Activated naive CD8-positive, alpha-beta T cell treated with anti-CD3 and anti-CD28 coated beads for 36 hours (primary cell): ENCODE measurements around the gene PHF21A. TPM values are rescaled to one million over a fixed set of nuclear protein-coding genes. Genes with fewer than 3 reads are reported as not detected.
"Not testable (repeated sequence)": the region's sequence is repeated elsewhere in the genome, so short reads cannot be mapped to it uniquely, and the experiment has no call there.

Source experiments
- DNase-seq: peaks from one replicate; pipeline ENCODE4 v3.0.0; 2021
- H3K27ac Mint-ChIP-seq: one replicate; pipeline ENCODE4 v1.8.0; 2022; ENCODE audit warnings: mild to moderate bottlenecking, moderate library complexity, mixed read lengths
- H3K27me3 Mint-ChIP-seq: one replicate; pipeline ENCODE4 v1.8.0; 2022; ENCODE audit warnings: mild to moderate bottlenecking, mixed read lengths
- H3K36me3 Mint-ChIP-seq: one replicate; pipeline ENCODE4 v1.8.0; 2021; ENCODE audit warnings: mild to moderate bottlenecking, mixed read lengths
- H3K4me1 Mint-ChIP-seq: one replicate; pipeline ENCODE4 v1.8.0; 2021; ENCODE audit warnings: mixed read lengths
- H3K4me3 Mint-ChIP-seq: one replicate; pipeline ENCODE4 v1.8.0; 2022; ENCODE audit warnings: mild to moderate bottlenecking, moderate library complexity, mixed read lengths
- H3K9me3 Mint-ChIP-seq: one replicate; pipeline ENCODE4 v1.8.0; 2022; ENCODE audit warnings: mixed read lengths
- total RNA-seq, 2 experiments: library from RNA; stranded (reverse); gene quantifications; one replicate each; pipeline ENCODE4 v1.2.3, GENCODE V29; 2021

The PHF21A gene
- total RNA-seq, 2 experiments from 2014 or later = 24.8 to 29.7 TPM

DNA sequence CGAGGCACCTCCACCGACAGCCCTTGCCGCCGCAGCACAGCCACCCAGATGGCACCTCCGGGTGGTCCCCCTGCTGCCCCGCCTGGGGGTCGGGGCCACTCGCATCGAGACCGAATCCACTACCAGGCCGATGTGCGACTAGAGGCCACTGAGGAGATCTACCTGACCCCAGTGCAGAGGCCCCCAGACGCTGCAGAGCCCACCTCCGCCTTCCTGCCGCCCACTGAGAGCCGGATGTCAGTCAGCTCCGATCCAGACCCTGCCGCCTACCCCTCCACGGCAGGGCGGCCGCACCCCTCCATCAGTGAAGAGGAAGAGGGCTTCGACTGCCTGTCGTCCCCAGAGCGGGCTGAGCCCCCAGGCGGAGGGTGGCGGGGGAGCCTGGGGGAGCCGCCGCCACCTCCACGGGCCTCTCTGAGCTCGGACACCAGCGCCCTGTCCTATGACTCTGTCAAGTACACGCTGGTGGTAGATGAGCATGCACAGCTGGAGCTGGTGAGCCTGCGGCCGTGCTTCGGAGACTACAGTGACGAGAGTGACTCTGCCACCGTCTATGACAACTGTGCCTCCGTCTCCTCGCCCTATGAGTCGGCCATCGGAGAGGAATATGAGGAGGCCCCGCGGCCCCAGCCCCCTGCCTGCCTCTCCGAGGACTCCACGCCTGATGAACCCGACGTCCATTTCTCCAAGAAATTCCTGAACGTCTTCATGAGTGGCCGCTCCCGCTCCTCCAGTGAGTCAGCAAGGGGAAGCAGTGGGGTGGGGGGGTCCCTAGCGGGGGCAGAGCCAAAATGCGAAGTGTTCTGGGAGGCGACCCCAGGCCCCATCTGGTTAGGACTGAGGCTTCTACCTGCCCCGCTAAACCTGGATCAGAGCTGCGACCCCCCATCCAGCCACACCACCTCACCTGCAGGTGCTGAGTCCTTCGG lies 218.5 kb downstream of the PHF21A start:
- no peaks in the 10 kb centered on the region for H3K9me3 Mint-ChIP-seq
- no peak overlapping the region for H3K27ac Mint-ChIP-seq
- no peak for DNase-seq
- H3K4me3 Mint-ChIP-seq = no peak overlapping the region
- peaks cover 7% of the 10 kb centered on the region for H3K4me1 Mint-ChIP-seq
- H3K36me3 Mint-ChIP-seq = no peaks in the 10 kb centered on the region
- H3K27me3 Mint-ChIP-seq = peaks cover 22% of the 10 kb centered on the region

DNA sequence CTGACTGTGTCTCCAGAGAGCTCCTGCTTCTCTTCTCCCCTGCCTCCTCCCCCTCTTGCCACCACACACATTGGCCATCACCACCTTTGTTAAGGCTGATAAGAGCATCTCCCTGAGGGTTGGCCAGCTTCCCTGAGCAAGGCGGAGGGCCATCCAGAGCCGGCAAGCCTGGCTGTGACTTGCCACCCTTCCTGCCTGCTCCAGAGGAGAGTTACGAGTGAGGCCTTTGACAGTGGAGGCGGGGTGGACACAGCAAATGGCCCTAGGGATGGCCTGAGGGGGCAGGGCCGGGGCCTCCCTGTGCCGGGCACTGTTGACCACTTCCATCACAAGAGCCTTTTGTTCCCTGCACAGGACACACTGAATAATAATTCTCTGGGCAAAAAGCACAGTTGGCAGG lies 219.6 kb downstream of the PHF21A start:
- Mint-ChIP-seq H3K4me3 (no peak overlapping the region), H3K9me3 (no peaks in the 10 kb centered on the region), H3K4me1 (peaks cover 7% of the 10 kb centered on the region), H3K27me3 (peaks cover 26% of the 10 kb centered on the region), H3K36me3 (no peaks in the 10 kb centered on the region), H3K27ac (no peak overlapping the region)
- no peak for DNase-seq

DNA sequence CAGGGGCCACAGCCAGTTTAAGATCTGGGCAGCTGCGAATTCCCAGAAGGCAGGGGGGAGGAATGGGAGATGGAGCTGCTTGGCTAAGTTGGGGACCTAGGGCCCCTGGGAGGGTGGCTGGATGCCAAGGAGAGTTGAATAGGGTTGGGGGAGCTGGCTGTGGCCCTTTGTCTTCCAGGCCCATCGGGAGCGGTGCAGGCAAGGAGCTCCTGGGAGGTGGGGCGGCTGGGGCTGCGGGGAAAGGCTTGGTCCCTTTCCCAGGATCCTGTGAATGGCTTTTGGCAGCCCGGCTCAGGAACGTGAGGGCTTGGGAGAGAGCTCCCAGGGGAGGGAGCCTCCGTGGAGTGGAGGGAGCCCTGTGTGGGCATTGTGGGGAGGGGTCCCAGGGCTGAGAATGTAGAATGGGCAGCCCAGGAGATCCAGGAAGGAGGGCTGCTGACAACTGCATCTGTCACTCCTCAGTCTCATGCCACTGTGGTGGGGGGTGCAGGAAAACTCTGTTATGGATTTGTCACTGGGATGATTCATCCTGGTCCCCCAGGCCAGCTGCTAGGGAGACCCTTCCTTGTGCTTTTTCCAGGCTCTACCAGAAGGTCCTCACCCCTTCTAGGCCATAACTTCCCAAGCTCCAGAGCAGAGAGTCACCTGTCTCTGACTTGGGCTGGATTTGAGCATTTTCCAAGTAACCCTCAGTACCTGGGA lies 220.2 kb downstream of the PHF21A start:
- H3K9me3 Mint-ChIP-seq = no peaks in the 10 kb centered on the region
- H3K27ac Mint-ChIP-seq = no peak overlapping the region
- peak overlapping the region; percentile 55 for H3K4me3 Mint-ChIP-seq
- no peak for DNase-seq
- peaks cover 4% of the 10 kb centered on the region for H3K4me1 Mint-ChIP-seq
- H3K27me3 Mint-ChIP-seq = peaks cover 26% of the 10 kb centered on the region
- H3K36me3 Mint-ChIP-seq = no peaks in the 10 kb centered on the region

DNA sequence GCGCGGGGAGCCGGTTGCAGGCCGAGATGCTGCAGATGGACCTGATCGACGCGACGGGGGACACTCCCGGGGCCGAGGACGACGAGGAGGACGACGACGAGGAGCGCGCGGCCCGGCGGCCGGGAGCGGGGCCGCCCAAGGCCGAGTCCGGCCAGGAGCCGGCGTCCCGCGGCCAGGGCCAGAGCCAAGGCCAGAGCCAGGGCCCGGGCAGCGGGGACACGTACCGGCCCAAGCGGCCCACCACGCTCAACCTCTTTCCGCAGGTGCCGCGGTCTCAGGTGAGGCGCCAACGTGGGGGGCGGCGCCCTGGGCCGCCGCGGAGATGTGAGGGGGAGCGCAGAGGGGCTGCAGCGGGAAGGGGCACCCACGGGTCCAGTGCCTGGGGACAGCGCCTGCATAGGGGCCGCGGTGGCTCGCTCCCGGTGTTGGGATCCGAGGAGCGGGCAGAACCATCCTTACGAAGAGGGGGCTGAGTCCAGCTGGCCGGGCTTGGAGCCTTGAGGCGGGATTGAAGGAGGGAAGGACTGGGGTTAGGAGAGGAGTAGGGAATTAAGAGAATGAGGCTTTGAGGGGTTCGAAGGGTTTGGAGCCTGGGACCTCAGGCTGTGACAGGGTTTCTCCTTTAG lies 221.0 kb downstream of the PHF21A start:
- H3K27me3 Mint-ChIP-seq = peaks cover 31% of the 10 kb centered on the region
- not testable (repeated sequence) for H3K9me3 Mint-ChIP-seq, DNase-seq, H3K4me1 Mint-ChIP-seq, H3K36me3 Mint-ChIP-seq, H3K27ac Mint-ChIP-seq
- H3K4me3 Mint-ChIP-seq = peak overlapping the region; percentile 55

DNA sequence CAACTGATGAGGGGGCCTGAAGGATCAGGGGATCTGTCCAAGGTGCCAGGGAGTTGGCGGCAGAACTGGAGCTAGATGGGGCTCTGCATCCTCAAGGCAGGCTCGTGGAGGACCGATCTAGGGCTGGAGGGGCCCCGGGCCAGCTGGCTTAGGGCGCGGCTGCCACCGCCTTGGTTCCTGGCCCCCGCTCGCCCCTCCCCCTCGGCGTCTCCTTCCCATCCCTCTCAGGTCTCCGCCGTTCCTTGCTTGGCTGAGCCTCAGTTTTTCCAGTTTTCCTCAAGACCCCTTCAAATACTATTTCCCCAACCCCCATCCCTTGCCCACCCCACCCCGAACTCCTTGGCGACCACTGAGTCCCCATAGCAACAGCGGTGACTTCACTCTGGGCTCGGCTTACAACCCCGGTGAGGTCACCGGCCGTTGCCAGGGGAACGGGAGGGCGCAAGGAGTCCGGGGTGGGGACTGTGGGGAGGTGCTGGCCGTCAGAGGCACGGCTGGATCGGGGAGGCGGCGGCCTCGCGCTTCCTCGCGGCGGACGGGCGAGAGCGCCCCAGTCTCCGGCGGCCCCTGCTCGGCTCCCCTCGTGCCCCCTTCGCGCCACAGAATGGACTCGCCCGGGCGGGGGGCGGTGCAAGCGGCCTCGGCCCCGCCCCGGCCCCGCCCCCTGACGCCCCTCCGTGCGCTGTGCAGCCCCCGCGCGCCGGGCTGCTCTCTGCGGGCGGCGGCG lies 221.6 kb downstream of the PHF21A start:
- Mint-ChIP-seq H3K4me3 (peak overlapping the region; percentile 64), H3K9me3 (no peaks in the 10 kb centered on the region), H3K27me3 (peaks cover 38% of the 10 kb centered on the region), H3K27ac (no peak overlapping the region), H3K36me3 (no peaks in the 10 kb centered on the region), H3K4me1 (peaks cover 4% of the 10 kb centered on the region)
- peak; percentile 84 for DNase-seq

DNA sequence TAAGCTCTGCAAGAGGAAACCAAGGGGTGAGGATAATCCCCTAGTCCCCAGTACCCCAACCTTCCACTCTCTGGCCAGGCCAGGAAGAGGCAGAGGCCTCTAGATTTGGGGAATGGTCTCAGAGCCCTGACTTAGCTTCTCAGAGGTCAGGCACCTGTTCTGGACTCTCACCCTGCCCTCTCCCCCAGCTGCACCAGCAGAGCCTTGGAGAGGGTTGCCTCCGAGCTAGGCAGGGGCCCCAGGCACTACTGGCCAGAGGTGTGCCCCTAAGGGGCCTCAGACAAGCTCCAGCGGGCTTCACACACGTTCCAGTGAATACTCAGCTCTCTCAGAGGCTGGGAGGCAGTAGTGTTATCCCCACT lies 222.2 kb downstream of the PHF21A start:
- DNase-seq = no peak
- Mint-ChIP-seq H3K27ac (no peak overlapping the region), H3K4me1 (peaks cover 4% of the 10 kb centered on the region), H3K4me3 (no peak overlapping the region), H3K27me3 (peaks cover 43% of the 10 kb centered on the region), H3K36me3 (no peaks in the 10 kb centered on the region), H3K9me3 (no peaks in the 10 kb centered on the region)

DNA sequence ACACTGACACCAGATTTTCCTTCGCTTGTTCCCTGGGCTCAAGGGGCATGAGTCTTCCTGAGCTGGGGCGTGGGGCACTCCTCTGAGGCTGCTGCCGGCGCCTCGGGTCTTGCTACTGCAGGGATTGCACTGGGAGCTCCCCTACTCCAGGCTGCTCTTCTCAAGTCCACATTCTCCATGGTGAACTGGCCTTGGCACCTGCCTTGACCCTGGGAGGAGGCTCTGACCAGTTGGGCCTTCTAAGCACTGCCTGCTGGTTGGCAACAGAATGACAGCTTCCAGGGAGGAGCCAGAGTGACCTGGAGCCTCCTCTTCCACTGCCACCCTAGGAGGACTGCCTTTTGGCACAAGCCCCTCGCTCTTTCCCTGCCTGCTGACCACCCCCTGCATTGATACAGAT lies 223.7 kb downstream of the PHF21A start:
- no peak for DNase-seq
- H3K4me3 Mint-ChIP-seq = no peak overlapping the region
- no peaks in the 10 kb centered on the region for H3K9me3 Mint-ChIP-seq
- peaks cover 4% of the 10 kb centered on the region for H3K4me1 Mint-ChIP-seq
- no peaks in the 10 kb centered on the region for H3K36me3 Mint-ChIP-seq
- peaks cover 52% of the 10 kb centered on the region for H3K27me3 Mint-ChIP-seq
- no peak overlapping the region for H3K27ac Mint-ChIP-seq

DNA sequence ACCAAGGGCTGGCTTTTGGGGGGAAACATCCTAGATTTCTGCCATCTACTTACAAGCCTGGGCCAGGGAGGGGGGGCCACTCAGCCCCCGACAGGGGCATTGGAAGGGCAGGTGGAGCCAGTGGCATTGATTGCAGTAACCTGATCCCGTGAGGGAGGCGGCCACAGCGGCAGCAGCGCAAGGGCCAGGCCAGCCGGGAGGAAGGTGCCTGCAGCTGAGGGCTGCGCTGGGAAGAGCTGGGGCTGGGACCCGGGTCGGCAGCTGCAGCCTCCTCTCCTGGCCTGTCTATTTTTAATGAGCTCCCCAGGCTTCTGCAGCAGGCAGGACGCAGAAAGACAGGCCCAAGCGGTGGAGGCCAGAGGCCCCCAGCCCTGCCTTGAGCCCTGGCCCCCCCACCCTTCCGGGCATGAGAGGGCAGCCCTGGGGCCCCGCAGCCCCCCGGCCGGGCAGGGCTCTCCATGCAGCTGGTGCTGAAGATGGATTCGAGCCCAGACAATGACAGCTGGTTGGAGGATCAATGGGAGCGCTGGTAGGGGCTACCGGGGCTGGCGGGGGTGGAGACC lies 224.8 kb downstream of the PHF21A start:
- Mint-ChIP-seq H3K4me1 (peaks cover 4% of the 10 kb centered on the region), H3K36me3 (no peaks in the 10 kb centered on the region), H3K4me3 (no peak overlapping the region), H3K9me3 (no peaks in the 10 kb centered on the region), H3K27ac (no peak overlapping the region), H3K27me3 (peaks cover 52% of the 10 kb centered on the region)
- no peak for DNase-seq

DNA sequence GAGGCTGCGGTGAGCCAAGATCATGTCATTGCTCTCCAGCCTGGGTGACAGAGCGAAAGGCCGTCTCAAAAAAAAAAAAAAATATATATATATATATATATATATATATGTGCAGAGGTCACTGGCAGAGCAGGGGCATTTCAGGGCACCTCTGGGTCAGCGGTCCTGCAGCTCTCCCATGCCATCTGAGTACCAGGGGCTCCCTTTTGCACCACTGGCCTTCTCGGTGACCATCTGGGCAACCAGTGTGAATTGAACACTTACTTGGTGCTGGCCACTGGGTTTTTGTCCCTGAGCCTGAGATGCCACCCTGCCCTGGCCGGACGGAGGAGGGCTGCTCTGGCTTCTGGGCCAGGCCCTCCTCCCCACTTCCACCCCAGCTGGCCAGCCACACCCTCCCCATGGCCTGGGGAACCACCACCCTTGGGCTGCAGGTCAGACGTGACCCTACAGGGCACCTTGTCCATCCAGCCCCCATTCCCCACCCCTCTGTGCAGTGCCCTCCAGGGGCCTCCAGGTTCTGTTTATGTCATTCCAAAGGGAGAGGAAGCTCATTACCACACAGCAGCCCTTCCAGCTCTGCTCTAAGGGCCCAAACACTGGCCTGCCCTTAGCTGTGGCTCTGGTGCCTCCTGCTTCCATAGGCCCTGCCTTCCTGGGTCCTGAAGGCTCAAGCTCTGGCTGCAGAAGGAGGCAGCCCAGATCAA lies 225.5 kb downstream of the PHF21A start:
- Mint-ChIP-seq H3K27ac (no peak overlapping the region), H3K36me3 (no peaks in the 10 kb centered on the region), H3K27me3 (peaks cover 45% of the 10 kb centered on the region), H3K9me3 (no peaks in the 10 kb centered on the region), H3K4me3 (no peak overlapping the region), H3K4me1 (peaks cover 2% of the 10 kb centered on the region)
- no peak for DNase-seq

DNA sequence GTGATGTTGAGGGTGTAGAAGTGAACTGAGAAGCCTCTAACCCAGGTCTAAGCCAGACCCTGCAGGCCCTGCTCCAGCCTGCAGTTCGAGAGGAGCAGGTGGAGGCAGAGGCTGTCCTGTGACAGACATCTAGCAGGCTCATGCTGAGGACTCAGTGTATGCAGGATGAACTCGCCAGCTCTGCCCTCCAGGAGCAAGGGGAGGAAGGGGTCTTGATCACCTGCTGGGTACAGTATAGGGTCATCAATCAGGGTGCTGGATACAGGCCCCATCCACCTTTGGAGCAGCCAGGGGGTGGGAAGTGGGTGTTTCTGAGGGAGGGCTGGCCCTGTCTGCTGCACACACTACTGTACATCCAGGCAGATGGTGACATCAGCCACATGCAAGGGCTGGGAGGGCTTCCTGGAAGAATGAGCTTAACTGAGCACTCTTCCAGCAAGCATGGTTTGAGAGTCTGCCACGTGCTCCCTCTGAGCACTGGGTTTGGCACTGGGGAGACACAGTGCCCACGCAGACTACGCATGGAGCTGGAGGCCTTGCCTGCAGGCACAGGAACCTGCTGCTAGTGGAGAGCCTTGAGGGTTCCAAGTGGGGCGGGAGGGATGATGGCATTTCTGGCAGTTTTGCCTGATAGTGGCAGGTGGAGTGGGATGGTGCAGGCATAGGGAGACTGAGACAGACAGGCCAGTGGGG lies 226.6 kb downstream of the PHF21A start:
- Mint-ChIP-seq H3K9me3 (no peaks in the 10 kb centered on the region), H3K27me3 (peaks cover 44% of the 10 kb centered on the region), H3K27ac (no peak overlapping the region), H3K4me3 (no peak overlapping the region), H3K4me1 (no peaks in the 10 kb centered on the region), H3K36me3 (no peaks in the 10 kb centered on the region)
- DNase-seq = no peak

DNA sequence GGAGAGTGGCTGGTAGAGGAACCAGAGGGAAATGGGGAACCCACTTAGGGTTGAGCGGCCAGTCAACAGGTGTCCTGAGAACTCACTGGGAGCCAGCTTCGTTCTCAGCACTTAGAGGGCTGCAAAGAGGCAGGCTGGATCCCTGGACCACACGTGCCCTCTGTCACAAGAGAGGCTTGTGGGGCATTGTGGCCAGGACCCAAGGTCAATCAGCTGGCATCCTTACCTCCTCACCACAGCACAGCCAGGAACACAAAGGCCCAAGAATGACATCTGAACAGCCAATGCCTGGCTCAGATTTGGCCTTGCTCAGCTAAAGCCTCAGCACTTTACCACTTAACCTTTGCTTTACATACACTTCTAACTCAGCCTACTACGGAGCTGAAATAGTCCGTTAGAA lies 228.4 kb downstream of the PHF21A start:
- Mint-ChIP-seq H3K27ac (no peak overlapping the region), H3K4me1 (no peaks in the 10 kb centered on the region), H3K9me3 (no peaks in the 10 kb centered on the region), H3K27me3 (peaks cover 34% of the 10 kb centered on the region), H3K36me3 (no peaks in the 10 kb centered on the region), H3K4me3 (no peak overlapping the region)
- no peak for DNase-seq

DNA sequence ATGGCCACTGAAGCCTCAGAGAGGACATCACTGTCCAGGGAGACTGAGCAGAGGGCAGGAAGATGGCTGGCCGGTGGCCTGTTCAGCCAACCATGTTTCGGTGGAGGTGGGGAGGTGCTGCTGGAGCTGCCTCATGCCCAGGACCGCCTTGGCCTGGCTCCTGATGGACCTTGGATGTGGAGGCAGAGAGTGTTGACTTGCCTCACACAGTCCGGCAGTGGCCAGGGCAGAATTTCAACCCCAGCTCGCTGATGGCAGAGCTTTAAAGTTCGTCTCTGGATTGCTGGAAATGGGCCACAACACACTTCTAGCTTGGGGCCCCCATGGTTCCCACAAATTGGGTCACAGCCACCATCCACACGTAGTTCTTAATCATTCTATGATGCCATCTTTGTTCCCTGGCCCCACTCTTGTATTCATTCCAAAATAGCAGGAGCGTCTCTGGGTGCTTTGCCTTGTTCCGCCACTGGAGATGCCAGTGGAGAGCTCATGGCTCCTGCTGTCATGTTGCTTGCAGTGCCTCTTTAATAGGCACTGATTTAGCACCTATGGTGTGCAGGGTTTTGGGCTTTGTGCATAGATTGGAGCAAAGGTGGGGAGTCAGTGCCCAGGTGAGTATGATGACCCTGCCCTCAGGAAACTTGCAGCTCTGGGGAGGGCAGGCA lies 230.2 kb downstream of the PHF21A start:
- H3K4me1 Mint-ChIP-seq = no peaks in the 10 kb centered on the region

DNA sequence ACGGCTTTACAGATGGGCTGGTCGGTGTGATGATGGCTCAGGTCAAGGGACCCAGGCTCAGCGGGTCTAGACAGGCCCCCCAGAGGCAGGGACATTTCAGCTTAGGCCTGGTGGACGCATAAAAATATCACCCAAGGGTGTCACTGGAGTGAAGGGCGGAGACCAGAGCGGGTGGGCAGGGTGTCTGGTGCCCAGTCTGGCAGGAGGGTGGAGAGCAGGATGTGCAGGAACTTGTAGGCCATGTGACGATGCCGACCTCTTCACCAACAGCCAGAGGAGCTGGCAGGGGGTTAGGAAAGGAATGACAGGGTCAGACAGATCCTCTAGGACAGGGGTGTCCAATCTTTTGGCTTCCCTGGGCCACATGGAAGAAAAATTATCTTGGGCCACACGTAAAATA lies 231.3 kb downstream of the PHF21A start:
- Mint-ChIP-seq H3K4me1 (peaks cover 3% of the 10 kb centered on the region), H3K36me3 (no peaks in the 10 kb centered on the region), H3K27me3 (peaks cover 21% of the 10 kb centered on the region), H3K4me3 (no peak overlapping the region), H3K27ac (no peak overlapping the region), H3K9me3 (no peaks in the 10 kb centered on the region)
- DNase-seq = no peak

More for the DNA sequence above, 230.2 kb downstream of the PHF21A start:
- H3K27ac Mint-ChIP-seq = no peak overlapping the region
- peaks cover 28% of the 10 kb centered on the region for H3K27me3 Mint-ChIP-seq
- no peak overlapping the region for H3K4me3 Mint-ChIP-seq
- H3K9me3 Mint-ChIP-seq = no peaks in the 10 kb centered on the region
- DNase-seq = no peak
- no peaks in the 10 kb centered on the region for H3K36me3 Mint-ChIP-seq
